Fibroblast of lung (primary cell): Measurements from ENCODE around the gene P2RX6. TPM values are rescaled to one million over a fixed set of nuclear protein-coding genes. Genes with fewer than 3 reads are reported as not detected.

ENCODE experiments used
- DNase-seq, 2 donors: peaks; one replicate each; pipeline versions ENCODE4 v3.0.0 to v3.0.0-alpha.2; 2010; ENCODE audit warnings: low read depth in 2 of 2
- H2AFZ ChIP-seq: 2 replicates; pipeline ENCODE4 v1.5.1; 2012; ENCODE audit warnings: low read length, control low read depth, inconsistent platforms
- H3K27ac ChIP-seq: 2 replicates; pipeline ENCODE4 v1.5.1; 2011; ENCODE audit warnings: low read length, control low read depth; ENCODE audit not compliant: insufficient read depth
- H3K27me3 ChIP-seq: 2 replicates; pipeline ENCODE4 v1.5.1; 2011; ENCODE audit warnings: mild to moderate bottlenecking, low read length; ENCODE audit not compliant: control insufficient read depth, insufficient read depth
- H3K36me3 ChIP-seq: 2 replicates; pipeline ENCODE4 v1.5.1; 2011; ENCODE audit warnings: low read length; ENCODE audit not compliant: control insufficient read depth, insufficient read depth
- H3K4me1 ChIP-seq: 2 replicates; pipeline ENCODE4 v1.5.1; 2011; ENCODE audit warnings: low read length; ENCODE audit not compliant: control insufficient read depth, insufficient read depth; ENCODE audit errors: extremely low read depth
- H3K4me2 ChIP-seq: 2 replicates; pipeline ENCODE4 v1.5.1; 2011; ENCODE audit warnings: low read length, control low read depth; ENCODE audit not compliant: insufficient read depth; ENCODE audit errors: extremely low read depth
- H3K4me3 ChIP-seq, 4 experiments: fragments of 200-600 bp in 1 of 4; sonication (generic) in 1 of 4; replicated peaks in 1 of 4; 2 replicates each; pipeline ENCODE4 v1.5.1; 2011 to 2016; ENCODE audit warnings: low read length in 4 of 4, low read depth in 3 of 4, mild to moderate bottlenecking in 3 of 4, control low read depth in 2 of 4, inconsistent platforms in 1 of 4, mixed read lengths in 1 of 4; ENCODE audit not compliant: insufficient read depth in 1 of 4; ENCODE audit errors: control extremely low read depth in 1 of 4
- H3K79me2 ChIP-seq: 2 replicates; pipeline ENCODE4 v1.5.1; 2012; ENCODE audit warnings: mild to moderate bottlenecking, low read length, inconsistent platforms; ENCODE audit not compliant: control insufficient read depth, insufficient read depth
- H3K9ac ChIP-seq: 2 replicates; pipeline ENCODE4 v1.5.1; 2011; ENCODE audit warnings: mild to moderate bottlenecking, low read length, control low read depth; ENCODE audit not compliant: insufficient read depth
- H3K9me3 ChIP-seq: 2 replicates; pipeline ENCODE4 v1.5.1; 2012; ENCODE audit warnings: low read depth, low read length; ENCODE audit not compliant: control insufficient read depth, insufficient read depth
- H4K20me1 ChIP-seq: 2 replicates; pipeline ENCODE4 v1.5.1; 2011; ENCODE audit warnings: low read length; ENCODE audit not compliant: control insufficient read depth, insufficient read depth; ENCODE audit errors: extremely low read depth
- CTCF ChIP-seq, 2 donors: IDR thresholded peaks in 1 of 2; conservative IDR thresholded peaks in 1 of 2; 1 replicate in 1 of 2; 2 replicates in 1 of 2; pipeline ENCODE4 v1.5.1; 2011 to 2012; ENCODE audit warnings: low read length in 2 of 2, control low read depth in 1 of 2, inconsistent platforms in 1 of 2, low read depth in 1 of 2, mild to moderate bottlenecking in 1 of 2
- EZH2 ChIP-seq: IDR thresholded peaks from 2 replicates; pipeline ENCODE4 v1.5.1; 2012; ENCODE audit warnings: low read length, control low read depth, mild to moderate bottlenecking; ENCODE audit errors: missing control alignments
- polyA plus RNA-seq, 2 donors: library from polyadenylated mRNA; depleted of rRNA in 1 of 2; stranded (reverse) in 1 of 2; unstranded in 1 of 2; fragments of >200 nt; gene quantifications; 2 replicates each; pipeline ENCODE4 v1.2.1, GENCODE V29; 2011 to 2012; ENCODE audit warnings: missing spikeins in 1 of 2
- total RNA-seq: library from RNA; depleted of rRNA; stranded (reverse); fragments of >200 nt; gene quantifications from 2 replicates; pipeline ENCODE4 v1.2.1, GENCODE V29; 2014

P2RX6 gene
- total and polyA plus RNA-seq, 2 donors (not counting 1 experiment from before 2014, with no cell fraction given): 3.6 to 17.8 TPM

DNA sequence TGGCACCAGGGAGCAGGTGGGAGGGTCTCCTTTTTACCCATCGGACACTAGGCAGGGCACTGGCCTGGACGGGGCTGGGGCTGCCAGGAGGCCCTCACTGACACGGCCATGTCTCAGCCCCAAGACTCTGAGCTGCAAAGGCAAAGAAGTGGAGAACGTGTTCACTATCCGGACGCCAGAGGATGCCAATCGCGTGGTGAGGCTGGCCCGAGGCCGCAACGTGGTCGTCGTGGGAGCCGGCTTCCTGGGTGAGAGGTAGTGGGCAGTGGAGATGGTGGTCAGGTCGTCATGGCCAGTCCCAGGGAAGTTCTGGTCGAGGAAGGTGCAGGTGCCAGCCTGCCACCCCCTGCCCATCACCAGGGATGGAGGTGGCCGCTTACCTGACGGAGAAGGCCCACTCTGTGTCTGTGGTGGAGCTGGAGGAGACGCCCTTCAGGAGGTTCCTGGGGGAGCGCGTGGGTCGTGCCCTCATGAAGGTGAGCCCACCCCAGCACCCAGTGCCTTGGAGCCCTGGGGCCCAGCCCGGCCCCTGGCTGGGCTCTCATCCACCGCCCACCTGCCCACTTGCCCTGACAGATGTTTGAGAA, 38.6 kb upstream of the P2RX6 start:
- Histone ChIP-seq H3K9ac (no peak overlapping the region), H4K20me1 (no peaks in the 10 kb centered on the region), H3K27me3 (no peaks in the 10 kb centered on the region), H3K27ac (no peak overlapping the region), H3K36me3 (no peaks in the 10 kb centered on the region), H2AFZ (no peak overlapping the region), H3K79me2 (no peaks in the 10 kb centered on the region), H3K9me3 (peaks cover 2% of the 10 kb centered on the region), H3K4me3 (no peak overlapping the region), H3K4me2 (no peak overlapping the region), H3K4me1 (peaks cover 4% of the 10 kb centered on the region)
- no peak for DNase-seq
- TF ChIP-seq EZH2: no peak
- TF ChIP-seq CTCF (conservative IDR thresholded peaks at IDR 0.05 in 1 of 2, IDR thresholded peaks at IDR 0.05 in 1 of 2; ENCODE audit: low read depth in 1 of 2, low read length in 2 of 2): no peak

DNA sequence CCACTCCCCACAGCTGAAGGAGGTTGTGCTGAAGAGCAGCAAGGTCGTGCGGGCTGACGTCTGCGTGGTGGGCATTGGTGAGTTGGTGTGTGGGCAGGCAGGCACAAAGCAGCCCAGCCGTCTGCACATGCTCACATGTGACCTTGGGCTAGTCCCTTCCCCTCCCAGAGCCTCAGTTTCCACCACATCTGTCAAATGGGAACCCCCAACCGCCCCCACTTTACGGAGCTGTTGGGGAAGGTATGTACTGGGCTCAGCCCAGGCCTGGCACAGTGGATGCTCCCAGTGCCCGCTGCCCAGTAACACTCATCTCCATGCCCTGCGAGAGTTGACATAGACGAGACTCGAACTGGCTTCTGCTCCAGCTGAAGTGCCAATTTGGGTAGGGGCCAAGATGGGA, 37.9 kb upstream of the P2RX6 start:
- no peaks in the 10 kb centered on the region for H3K79me2 ChIP-seq
- H3K9ac ChIP-seq: no peak overlapping the region
- no peak overlapping the region for H3K27ac ChIP-seq
- no peak overlapping the region for H3K4me2 ChIP-seq
- no peaks in the 10 kb centered on the region for H3K27me3 ChIP-seq
- no peak overlapping the region for H2AFZ ChIP-seq
- peaks cover 6% of the 10 kb centered on the region for H3K4me1 ChIP-seq
- H3K36me3 ChIP-seq: no peaks in the 10 kb centered on the region
- peaks cover 2% of the 10 kb centered on the region for H3K9me3 ChIP-seq
- TF ChIP-seq CTCF (conservative IDR thresholded peaks at IDR 0.05 in 1 of 2, IDR thresholded peaks at IDR 0.05 in 1 of 2; ENCODE audit: low read depth in 1 of 2, low read length in 2 of 2) (no peak), EZH2 (no peak)
- H4K20me1 ChIP-seq: no peaks in the 10 kb centered on the region
- no peak overlapping the region for H3K4me3 ChIP-seq
- no peak for DNase-seq

DNA sequence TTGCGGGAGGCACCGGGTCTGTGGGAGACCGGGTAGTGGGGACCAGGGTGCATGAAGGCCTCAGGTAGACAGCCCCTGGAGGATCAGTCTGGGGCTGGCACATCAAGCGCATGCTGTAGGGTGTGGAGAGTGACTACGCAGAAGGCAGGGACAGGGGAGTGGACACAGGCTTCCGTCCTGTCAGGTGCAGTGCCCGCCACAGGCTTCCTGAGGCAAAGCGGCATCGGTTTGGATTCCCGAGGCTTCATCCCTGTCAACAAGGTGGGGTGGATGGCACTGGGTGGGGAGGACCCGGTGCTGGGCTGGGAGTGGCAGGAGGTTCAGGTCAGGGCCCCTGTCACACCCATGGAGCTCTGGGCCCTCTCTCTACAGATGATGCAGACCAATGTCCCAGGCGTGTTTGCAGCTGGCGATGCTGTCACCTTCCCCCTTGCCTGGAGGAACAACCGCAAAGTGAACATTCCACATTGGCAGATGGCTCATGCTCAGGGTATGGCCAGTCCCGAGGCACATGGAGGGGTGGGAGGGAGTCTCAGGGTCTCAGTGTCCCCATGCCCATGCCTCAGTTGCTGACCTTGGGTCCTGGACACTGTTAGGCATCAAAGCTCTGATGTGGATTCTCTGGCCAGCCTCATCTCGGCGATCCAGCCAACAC, 37.3 kb upstream of the P2RX6 start:
- Histone ChIP-seq H3K79me2 (peaks cover 4% of the 10 kb centered on the region), H3K4me2 (no peak overlapping the region), H2AFZ (no peak overlapping the region), H4K20me1 (no peaks in the 10 kb centered on the region), H3K9me3 (peaks cover 2% of the 10 kb centered on the region), H3K27me3 (no peaks in the 10 kb centered on the region), H3K27ac (no peak overlapping the region), H3K4me1 (peaks cover 6% of the 10 kb centered on the region), H3K4me3 (no peak overlapping the region), H3K36me3 (no peaks in the 10 kb centered on the region), H3K9ac (no peak overlapping the region)
- DNase-seq: no peak
- no peak for TF ChIP-seq EZH2
- TF ChIP-seq CTCF (conservative IDR thresholded peaks at IDR 0.05 in 1 of 2, IDR thresholded peaks at IDR 0.05 in 1 of 2; ENCODE audit: low read depth in 1 of 2, low read length in 2 of 2): no peak
